ENCODE measurements around the gene SYT5. TPM values are rescaled to one million over a fixed set of nuclear protein-coding genes. Genes with fewer than 3 reads are reported as not detected.

Gene SYT5
- total and polyA plus RNA-seq, 10 donors = 0.06 to 1.4 (median 0.18) TPM; not detected in 6

DNA sequence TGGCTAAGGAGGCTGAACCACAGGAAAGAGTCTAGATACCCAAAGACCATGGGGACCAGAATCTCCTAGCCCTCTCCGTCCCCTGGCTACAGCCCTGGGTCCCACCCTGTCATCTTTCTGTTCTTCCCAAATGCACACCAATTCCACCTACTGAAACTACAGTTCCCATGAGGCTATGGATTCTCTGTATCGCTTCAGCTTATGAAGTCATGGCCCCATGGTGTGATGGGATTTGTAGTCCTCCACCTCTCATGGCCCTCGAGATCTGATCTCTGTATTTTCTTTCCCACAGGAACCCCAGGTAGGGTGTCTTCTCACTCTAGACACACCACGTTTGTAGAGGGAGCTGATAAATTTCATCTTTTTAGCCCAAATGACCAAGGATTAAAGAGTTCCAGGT, 17.4 kb upstream of the SYT5 start:
- TF ChIP-seq CTCF (IDR thresholded peaks at IDR 0.05 in 8 of 11, conservative IDR thresholded peaks at IDR 0.05 in 3 of 11) (no peak), POLR2A (IDR thresholded peaks at IDR 0.05) (no peak), POLR2AphosphoS5 (IDR thresholded peaks at IDR 0.05) (no peak)
- Histone ChIP-seq H3K27ac (peak overlapping the region in 1 of 8 donors; percentile 63), H3K9me3 (no peaks in the 10 kb centered on the region), H3K36me3 (peaks cover 0 to 89% (median 0%) of the 10 kb centered on the region in 6 donors), H3K4me1 (peaks cover 0 to 21% (median 6%) of the 10 kb centered on the region in 6 donors), H3K27me3 (replicated peaks in 1 of 7) (peaks cover 0 to 41% (median 0%) of the 10 kb centered on the region in 7 donors), H3K4me3 (no peak overlapping the region)
- DNase-seq = no peak
- 48 to 67% (median 60%) methylated on average over 4 of the region's 4 CpGs for WGBS, 5 donors
- intact Hi-C loops (cut with DNase I; ENCODE audit: low total_unique reads) = no loop called here

GRCh38 chr19:55196803-55197202, 16.7 kb upstream of the SYT5 start:
- no peak for DNase-seq
- TF ChIP-seq POLR2AphosphoS5 (IDR thresholded peaks at IDR 0.05) (no peak), POLR2A (IDR thresholded peaks at IDR 0.05) (no peak), CTCF (IDR thresholded peaks at IDR 0.05 in 8 of 11, conservative IDR thresholded peaks at IDR 0.05 in 3 of 11) (no peak)
- H3K36me3 ChIP-seq = peaks cover 0 to 91% (median 0%) of the 10 kb centered on the region in 6 donors
- peaks cover 0 to 47% (median 0%) of the 10 kb centered on the region in 7 donors for H3K27me3 ChIP-seq (replicated peaks in 1 of 7)
- no peak overlapping the region for H3K4me3 ChIP-seq
- H3K27ac ChIP-seq = no peak overlapping the region
- WGBS, 5 donors = 85 to 94% (median 87%) methylated on average over 10 of the region's 10 CpGs
- H3K4me1 ChIP-seq = peaks cover 0 to 21% (median 6%) of the 10 kb centered on the region in 6 donors
- intact Hi-C loops (cut with DNase I; ENCODE audit: low total_unique reads) = no loop called here
- H3K9me3 ChIP-seq = no peaks in the 10 kb centered on the region

- no peak overlapping the region for H3K4me3 ChIP-seq
- TF ChIP-seq CTCF (IDR thresholded peaks at IDR 0.05 in 8 of 11, conservative IDR thresholded peaks at IDR 0.05 in 3 of 11) = no peak
- TF ChIP-seq POLR2AphosphoS5 (IDR thresholded peaks at IDR 0.05) = no peak
- no peak for TF ChIP-seq POLR2A (IDR thresholded peaks at IDR 0.05)
- H3K27ac ChIP-seq = no peak overlapping the region
- intact Hi-C loops (cut with DNase I; ENCODE audit: low total_unique reads) = no loop called here
- H3K4me1 ChIP-seq = peaks cover 0 to 20% (median 5%) of the 10 kb centered on the region in 6 donors
- DNase-seq = no peak
- H3K36me3 ChIP-seq = peaks cover 0 to 68% (median 0%) of the 10 kb centered on the region in 6 donors
- 58 to 82% (median 62%) methylated on average over 12 of the region's 12 CpGs for WGBS, 5 donors
- H3K27me3 ChIP-seq (replicated peaks in 1 of 7) = peaks cover 0 to 36% (median 0%) of the 10 kb centered on the region in 7 donors
- H3K9me3 ChIP-seq = no peaks in the 10 kb centered on the region
These were observed 13.4 kb upstream of the SYT5 start for GRCh38 chr19:55193481-55193880.

GRCh38 chr19:55189403-55189835, 9.3 kb upstream of the SYT5 start:
- TF ChIP-seq CTCF (IDR thresholded peaks at IDR 0.05 in 8 of 11, conservative IDR thresholded peaks at IDR 0.05 in 3 of 11) = no peak
- TF ChIP-seq POLR2A (IDR thresholded peaks at IDR 0.05) = no peak
- TF ChIP-seq POLR2AphosphoS5 (IDR thresholded peaks at IDR 0.05) = peak; percentile 58 to 69 (median 64)
- Histone ChIP-seq H3K27ac (peak overlapping the region in 5 of 8 donors; percentile 46 to 72 (median 70)), H3K27me3 (replicated peaks in 1 of 7) (peaks cover 0 to 41% (median 0%) of the 10 kb centered on the region in 7 donors), H3K4me1 (peaks cover 0 to 19% (median 8%) of the 10 kb centered on the region in 6 donors), H3K36me3 (peaks cover 0 to 50% (median 0%) of the 10 kb centered on the region in 6 donors), H3K4me3 (no peak overlapping the region), H3K9me3 (no peaks in the 10 kb centered on the region)
- WGBS, 5 donors = 62 to 71% (median 68%) methylated on average over 13 to 15 of the region's 15 CpGs
- intact Hi-C loops (cut with DNase I; ENCODE audit: low total_unique reads) = loop anchor here (10.0 kb wide), 1 partner anchor 65 kb away; the partner anchor contains the start of gene PPP6R1
- DNase-seq = no peak
